ENCODE measurements around the gene CHMP4A.

CHMP4A gene

DNA sequence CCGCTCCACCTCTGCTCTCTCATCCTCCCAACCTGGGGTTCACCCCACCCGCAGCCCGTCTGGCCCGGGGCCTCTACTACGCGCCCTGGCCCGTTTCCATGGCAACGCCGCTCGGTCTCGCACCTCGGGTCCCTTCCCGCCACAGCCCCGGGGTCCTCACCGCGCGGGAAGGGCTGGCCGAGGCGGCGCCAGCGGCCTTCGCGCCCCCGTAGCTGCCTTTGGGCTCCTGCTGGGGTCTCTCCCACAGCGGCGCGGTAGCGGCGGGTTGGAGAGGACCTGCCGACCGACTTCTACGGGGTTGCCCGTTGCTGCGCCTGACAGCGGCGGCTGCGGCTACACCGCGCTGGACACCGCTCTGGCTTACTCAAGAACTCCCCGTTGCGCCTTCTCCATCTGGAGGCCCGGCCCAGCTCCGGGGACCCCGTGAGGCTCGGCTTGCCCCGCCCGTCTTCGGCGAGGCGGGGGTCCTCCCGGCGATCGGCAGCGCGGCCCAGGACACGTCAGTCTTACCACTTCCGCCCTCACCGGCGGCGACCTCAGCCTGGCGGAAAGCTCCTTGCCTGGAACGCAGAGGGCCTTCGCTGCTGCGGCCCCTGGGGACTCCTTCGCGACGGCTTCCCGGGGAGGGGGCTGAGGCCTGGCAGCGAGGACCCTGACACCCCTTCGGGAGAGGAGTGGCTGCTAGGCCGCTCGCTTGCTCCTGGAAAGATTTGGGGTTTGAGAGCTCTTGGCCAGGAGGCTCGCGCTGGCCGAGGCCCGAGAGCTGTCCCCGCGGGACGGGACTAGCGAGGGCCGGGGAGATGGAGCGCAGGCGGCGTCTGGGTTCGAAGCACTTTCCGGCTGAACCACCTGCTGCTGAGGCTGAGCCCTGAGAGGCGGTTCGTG is 17.9 kb downstream of the CHMP4A start, which contains the start of gene TM9SF1:
Gene TM9SF1 (minus strand): TSS at position 256 of the 885 bp plus-strand sequence. CDS start 422 bp downstream, outside the sequence.
- ChIA-PET POLR2A (interaction anchor here (1.2 to 2.8 kb wide), 5 partner anchors 18 to 116 kb away, joined by 3 to 25 read pairs (median 5); partner anchors contain the start of genes CHMP4A, IRF9, LTB4R and REC8), CTCF (interaction anchor here (0.7 to 1.8 kb wide), 13 partner anchors 10 to 112 kb away, joined by 3 to 6 read pairs (median 3); partner anchors contain the start of genes CIDEB and TSSK4)
- H3K27me3 ChIP-seq (replicated peaks in 2 of 5; ENCODE audit: control insufficient read depth in 4 of 5, insufficient read depth in 5 of 5, low read length in 4 of 5) = no peaks in the 10 kb centered on the region
- no peaks in the 10 kb centered on the region for H3K9me3 ChIP-seq (ENCODE audit: control extremely low read depth in 1 of 5, control insufficient read depth in 4 of 5, insufficient read depth in 2 of 5, low read depth in 1 of 5, low read length in 4 of 5)
- DNase-seq = peak; percentile 93 to 96 (median 95)
- WGBS (ENCODE audit: insufficient coverage) = under 1% methylated on average over 87 of the region's 89 CpGs
- peak within 1 kb of the TSS; percentile 90 to 97 for H3K27ac ChIP-seq (ENCODE audit: insufficient read depth in 1 of 2, low read depth in 1 of 2, low read length in 2 of 2, poor library complexity in 1 of 2, severe bottlenecking in 2 of 2)
- peaks cover 4 to 32% (median 25%) of the 10 kb centered on the region in 4 experiments for H3K4me1 ChIP-seq (ENCODE audit: control extremely low read depth in 1 of 4, control insufficient read depth in 4 of 4, insufficient read depth in 4 of 4, low read length in 3 of 4)
- peaks cover 2 to 25% (median 13%) of the 10 kb centered on the region in 4 experiments for H3K36me3 ChIP-seq (ENCODE audit: control insufficient read depth in 4 of 4, insufficient read depth in 4 of 4, low read length in 3 of 4)
- peak within 1 kb of the TSS; percentile 77 to 96 (median 84) for H3K4me3 ChIP-seq (ENCODE audit: control insufficient read depth in 1 of 7, extremely low read depth in 1 of 7, insufficient read depth in 4 of 7, low read depth in 2 of 7, low read length in 6 of 7)

DNA sequence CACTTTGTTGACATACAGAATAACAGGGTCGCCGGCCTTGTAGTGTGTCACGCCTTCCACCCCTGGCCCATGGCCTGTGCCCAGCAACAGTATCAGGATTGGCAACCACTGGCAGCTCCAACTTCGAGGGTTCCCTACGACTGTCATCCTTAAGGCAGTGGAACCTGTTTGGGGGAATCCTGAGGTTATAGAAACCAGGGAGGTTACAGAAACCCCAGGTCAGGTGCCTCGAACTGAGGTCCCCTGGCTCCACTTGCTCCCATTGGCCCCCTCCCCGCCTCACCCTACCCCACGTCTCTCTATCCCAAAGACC is 18.5 kb downstream of the CHMP4A start:
- DNase-seq = no peak
- 77% methylated on average over 6 of the region's 8 CpGs for WGBS (ENCODE audit: insufficient coverage)
- ChIA-PET CTCF (interaction anchor here (0.7 to 1.8 kb wide), 9 partner anchors 9 to 113 kb away, joined by 3 to 6 read pairs (median 3); partner anchors contain the start of genes CIDEB, NOP9 and TSSK4), POLR2A (interaction anchor here (1.2 to 2.8 kb wide), 4 partner anchors 18 to 116 kb away, joined by 3 to 25 read pairs (median 6); partner anchors contain the start of genes CHMP4A, IRF9, LTB4R and REC8)
- H3K27me3 ChIP-seq (replicated peaks in 2 of 5; ENCODE audit: control insufficient read depth in 4 of 5, insufficient read depth in 5 of 5, low read length in 4 of 5) = no peaks in the 10 kb centered on the region
- H3K9me3 ChIP-seq (ENCODE audit: control extremely low read depth in 1 of 5, control insufficient read depth in 4 of 5, insufficient read depth in 2 of 5, low read depth in 1 of 5, low read length in 4 of 5) = no peaks in the 10 kb centered on the region
- H3K4me1 ChIP-seq (ENCODE audit: control extremely low read depth in 1 of 4, control insufficient read depth in 4 of 4, insufficient read depth in 4 of 4, low read length in 3 of 4) = peaks cover 4 to 32% (median 25%) of the 10 kb centered on the region in 4 experiments
- peak overlapping the region; percentile 77 to 96 (median 84) for H3K4me3 ChIP-seq (ENCODE audit: control insufficient read depth in 1 of 7, extremely low read depth in 1 of 7, insufficient read depth in 4 of 7, low read depth in 2 of 7, low read length in 6 of 7)
- peak overlapping the region; percentile 90 to 97 for H3K27ac ChIP-seq (ENCODE audit: insufficient read depth in 1 of 2, low read depth in 1 of 2, low read length in 2 of 2, poor library complexity in 1 of 2, severe bottlenecking in 2 of 2)
- peaks cover 4 to 29% (median 16%) of the 10 kb centered on the region in 4 experiments for H3K36me3 ChIP-seq (ENCODE audit: control insufficient read depth in 4 of 4, insufficient read depth in 4 of 4, low read length in 3 of 4)

- ChIA-PET CTCF (interaction anchor here (0.7 to 1.5 kb wide), 5 partner anchors 9 to 106 kb away, joined by 3 to 5 read pairs (median 3); partner anchors contain the start of gene NOP9), POLR2A (interaction anchor here (1.4 to 2.8 kb wide), 3 partner anchors 19 to 33 kb away, joined by 3 to 25 read pairs (median 7); partner anchors contain the start of genes CHMP4A, IRF9 and REC8)
- H3K9me3 ChIP-seq (ENCODE audit: control extremely low read depth in 1 of 5, control insufficient read depth in 4 of 5, insufficient read depth in 2 of 5, low read depth in 1 of 5, low read length in 4 of 5) = no peaks in the 10 kb centered on the region
- 98% methylated on average over 6 of the region's 7 CpGs for whole genome bisulfite sequencing (ENCODE audit: insufficient coverage)
- H3K27me3 ChIP-seq (replicated peaks in 2 of 5; ENCODE audit: control insufficient read depth in 4 of 5, insufficient read depth in 5 of 5, low read length in 4 of 5) = no peaks in the 10 kb centered on the region
- H3K4me1 ChIP-seq (ENCODE audit: control extremely low read depth in 1 of 4, control insufficient read depth in 4 of 4, insufficient read depth in 4 of 4, low read length in 3 of 4) = peaks cover 4 to 36% (median 27%) of the 10 kb centered on the region in 4 experiments
- H3K4me3 ChIP-seq (ENCODE audit: control insufficient read depth in 1 of 7, extremely low read depth in 1 of 7, insufficient read depth in 4 of 7, low read depth in 2 of 7, low read length in 6 of 7) = peak overlapping the region in 5 of 7 experiments; percentile 82 to 91 (median 84)
- H3K27ac ChIP-seq (ENCODE audit: insufficient read depth in 1 of 2, low read depth in 1 of 2, low read length in 2 of 2, poor library complexity in 1 of 2, severe bottlenecking in 2 of 2) = peak overlapping the region in 1 of 2 experiments; percentile 97
- no peak for DNase-seq
- H3K36me3 ChIP-seq (ENCODE audit: control insufficient read depth in 4 of 4, insufficient read depth in 4 of 4, low read length in 3 of 4) = peaks cover 4 to 29% (median 16%) of the 10 kb centered on the region in 4 experiments
Measured at GRCh38 chr14:24194186-24194872, 19.0 kb downstream of the CHMP4A start.

DNA sequence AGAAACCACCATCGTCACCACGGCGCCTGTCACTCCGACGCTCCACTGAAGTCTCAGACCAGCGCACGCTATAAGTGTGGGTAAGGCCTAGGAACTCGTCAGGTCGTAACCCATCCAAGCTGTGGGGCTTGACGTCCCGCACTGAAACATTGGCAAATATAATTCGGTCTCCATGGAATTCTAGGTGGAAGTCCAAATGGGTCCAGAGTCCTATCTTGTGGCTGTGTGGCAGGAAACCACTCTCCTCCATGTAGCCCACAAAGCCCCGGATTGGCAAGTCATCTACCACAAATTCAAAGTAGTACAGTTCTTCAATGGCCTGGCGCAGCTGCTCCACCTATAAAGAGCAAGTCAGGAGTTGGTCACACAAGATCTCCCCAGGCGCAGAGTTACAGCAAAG is 20.4 kb downstream of the CHMP4A start:
- 91% methylated on average over 13 of the region's 15 CpGs for WGBS (ENCODE audit: insufficient coverage)

GRCh38 chr14:24190416-24190815 is 22.9 kb downstream of the CHMP4A start:
- H3K36me3 ChIP-seq (ENCODE audit: control insufficient read depth in 4 of 4, insufficient read depth in 4 of 4, low read length in 3 of 4) = peaks cover 12 to 50% (median 27%) of the 10 kb centered on the region in 4 experiments
- no peak overlapping the region for H3K4me3 ChIP-seq (ENCODE audit: control insufficient read depth in 1 of 7, extremely low read depth in 1 of 7, insufficient read depth in 4 of 7, low read depth in 2 of 7, low read length in 6 of 7)
- H3K27me3 ChIP-seq (replicated peaks in 2 of 5; ENCODE audit: control insufficient read depth in 4 of 5, insufficient read depth in 5 of 5, low read length in 4 of 5) = no peaks in the 10 kb centered on the region
- no peak overlapping the region for H3K27ac ChIP-seq (ENCODE audit: insufficient read depth in 1 of 2, low read depth in 1 of 2, low read length in 2 of 2, poor library complexity in 1 of 2, severe bottlenecking in 2 of 2)
- POLR2A ChIA-PET = no interaction called here
- 94% methylated on average over 8 of the region's 10 CpGs for WGBS (ENCODE audit: insufficient coverage)
- DNase-seq = no peak
- H3K9me3 ChIP-seq (ENCODE audit: control extremely low read depth in 1 of 5, control insufficient read depth in 4 of 5, insufficient read depth in 2 of 5, low read depth in 1 of 5, low read length in 4 of 5) = no peaks in the 10 kb centered on the region
- CTCF ChIA-PET = interaction anchor here (0.9 to 2.8 kb wide), 2 partner anchors 16 to 118 kb away, joined by 3 to 10 read pairs; partner anchors contain the start of genes CIDEB and TSSK4
- peaks cover 0 to 39% (median 31%) of the 10 kb centered on the region in 4 experiments for H3K4me1 ChIP-seq (ENCODE audit: control extremely low read depth in 1 of 4, control insufficient read depth in 4 of 4, insufficient read depth in 4 of 4, low read length in 3 of 4)

More for the DNA sequence above, 20.4 kb downstream of the CHMP4A start:
- Histone ChIP-seq H3K9me3 (ENCODE audit: control extremely low read depth in 1 of 5, control insufficient read depth in 4 of 5, insufficient read depth in 2 of 5, low read depth in 1 of 5, low read length in 4 of 5) (no peaks in the 10 kb centered on the region), H3K4me3 (ENCODE audit: control insufficient read depth in 1 of 7, extremely low read depth in 1 of 7, insufficient read depth in 4 of 7, low read depth in 2 of 7, low read length in 6 of 7) (no peak overlapping the region), H3K27me3 (replicated peaks in 2 of 5; ENCODE audit: control insufficient read depth in 4 of 5, insufficient read depth in 5 of 5, low read length in 4 of 5) (no peaks in the 10 kb centered on the region), H3K4me1 (ENCODE audit: control extremely low read depth in 1 of 4, control insufficient read depth in 4 of 4, insufficient read depth in 4 of 4, low read length in 3 of 4) (peaks cover 4 to 49% (median 37%) of the 10 kb centered on the region in 4 experiments), H3K36me3 (ENCODE audit: control insufficient read depth in 4 of 4, insufficient read depth in 4 of 4, low read length in 3 of 4) (peaks cover 4 to 26% (median 15%) of the 10 kb centered on the region in 4 experiments), H3K27ac (ENCODE audit: insufficient read depth in 1 of 2, low read depth in 1 of 2, low read length in 2 of 2, poor library complexity in 1 of 2, severe bottlenecking in 2 of 2) (no peak overlapping the region)
- no peak for DNase-seq
- POLR2A ChIA-PET = no interaction called here
- CTCF ChIA-PET = no interaction called here

- DNase-seq = no peak
- Histone ChIP-seq H3K27me3 (replicated peaks in 2 of 5; ENCODE audit: control insufficient read depth in 4 of 5, insufficient read depth in 5 of 5, low read length in 4 of 5) (no peaks in the 10 kb centered on the region), H3K27ac (ENCODE audit: insufficient read depth in 1 of 2, low read depth in 1 of 2, low read length in 2 of 2, poor library complexity in 1 of 2, severe bottlenecking in 2 of 2) (no peak overlapping the region), H3K4me3 (ENCODE audit: control insufficient read depth in 1 of 7, extremely low read depth in 1 of 7, insufficient read depth in 4 of 7, low read depth in 2 of 7, low read length in 6 of 7) (no peak overlapping the region), H3K4me1 (ENCODE audit: control extremely low read depth in 1 of 4, control insufficient read depth in 4 of 4, insufficient read depth in 4 of 4, low read length in 3 of 4) (peaks cover 0 to 31% (median 23%) of the 10 kb centered on the region in 4 experiments), H3K9me3 (ENCODE audit: control extremely low read depth in 1 of 5, control insufficient read depth in 4 of 5, insufficient read depth in 2 of 5, low read depth in 1 of 5, low read length in 4 of 5) (no peaks in the 10 kb centered on the region), H3K36me3 (ENCODE audit: control insufficient read depth in 4 of 4, insufficient read depth in 4 of 4, low read length in 3 of 4) (peaks cover 12 to 60% (median 32%) of the 10 kb centered on the region in 4 experiments)
- ChIA-PET CTCF (interaction anchor here (0.9 to 4.4 kb wide), 8 partner anchors 15 to 119 kb away, joined by 3 to 19 read pairs (median 6); partner anchors contain the start of genes CHMP4A, CIDEB, IRF9 and REC8), POLR2A (interaction anchor here (0.6 to 1.0 kb wide), 3 partner anchors 25 to 75 kb away, joined by 3 to 4 read pairs (median 3); partner anchors contain the start of genes DCAF11, NRL and PSME2)
- 98% methylated on average over 8 of the region's 9 CpGs for WGBS (ENCODE audit: insufficient coverage)
Measured at GRCh38 chr14:24189460-24189859, 23.8 kb downstream of the CHMP4A start.

Data from common myeloid progenitor, CD34-positive (primary cell).